Measurements from ENCODE around the gene CCM2L. TPM values are rescaled to one million over a fixed set of nuclear protein-coding genes. Genes with fewer than 3 reads are reported as not detected.

Gene CCM2L
- total RNA-seq = not detected
- total RNA-seq (2013) = not detected
- total RNA-seq = 0 to 0.12 (median 0) reads per million in 29 experiments

DNA sequence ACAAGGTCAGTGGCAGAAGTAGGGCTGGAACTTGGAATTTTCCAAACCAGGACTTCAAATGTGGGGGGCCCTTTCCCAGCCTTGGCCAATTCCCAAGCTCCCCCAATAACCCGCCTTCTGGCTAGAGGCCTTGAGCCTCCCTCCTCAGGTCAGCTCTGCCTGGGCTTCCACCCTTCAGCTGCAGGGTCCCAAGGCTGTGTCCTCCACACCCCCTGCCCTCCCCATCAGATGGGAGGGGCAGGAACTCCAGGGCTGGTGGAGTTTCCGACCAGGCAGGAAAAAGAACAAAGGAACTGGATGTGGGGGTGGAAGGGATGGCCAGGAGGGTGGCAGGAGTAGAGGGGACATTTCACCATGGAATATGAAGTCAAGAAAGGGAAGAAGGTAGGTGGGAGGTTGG lies at the start of gene CCM2L:
TSS of gene CCM2L (plus strand) at position 338 of the 400 bp plus-strand sequence. CDS start at position 355, 17 bp downstream.
- ATAC-seq (replicated peaks in 1 of 4) = no peak
- Histone ChIP-seq H3K9me3 (no peaks in the 10 kb centered on the region), H3K27me3 (replicated peaks in 1 of 2; ENCODE audit: control insufficient read depth in 2 of 2, extremely low read depth in 1 of 2, insufficient read depth in 2 of 2, low read length in 1 of 2) (peaks cover 0 to 38% of the 10 kb centered on the region in 2 experiments), H3K36me3 (ENCODE audit: control insufficient read depth in 2 of 2, extremely low read depth in 1 of 2, insufficient read depth in 1 of 2, low read length in 1 of 2) (no peaks in the 10 kb centered on the region), H3K27ac (ENCODE audit: low read length) (no peak within 1 kb of the TSS), H3K4me3 (ENCODE audit: control insufficient read depth in 1 of 2, extremely low read depth in 1 of 2, low read length in 1 of 2) (no peak within 1 kb of the TSS), H3K4me1 (ENCODE audit: control insufficient read depth in 1 of 2, extremely low read depth in 1 of 2, insufficient read depth in 2 of 2, low read length in 2 of 2) (peaks cover 0 to 3% of the 10 kb centered on the region in 2 experiments)
- ChIA-PET CTCF (no interaction called here), POLR2A (no interaction called here)
- WGBS (ENCODE audit: insufficient coverage) = 90% methylated on average over 1 of the region's 2 CpGs
- Mint-ChIP-seq H3K36me3 (no peaks in the 10 kb centered on the region), H3K4me1 (peaks cover 0 to 6% (median 3%) of the 10 kb centered on the region in 3 donors), H3K27ac (no peak within 1 kb of the TSS), H3K27me3 (peaks cover 15 to 17% of the 10 kb centered on the region in 2 donors), H3K4me3 (no peak within 1 kb of the TSS), H3K9me3 (no peaks in the 10 kb centered on the region)
- DNase-seq = no peak

GRCh38 chr20:31962761-31963160 lies 47.5 kb upstream of the CCM2L start:
- no peak for ATAC-seq (replicated peaks in 1 of 4)
- Mint-ChIP-seq H3K36me3 (no peaks in the 10 kb centered on the region), H3K4me1 (peaks cover 0 to 5% (median 3%) of the 10 kb centered on the region in 3 donors), H3K27me3 (peaks cover 46 to 65% of the 10 kb centered on the region in 2 donors), H3K27ac (no peak overlapping the region), H3K4me3 (no peak overlapping the region), H3K9me3 (no peaks in the 10 kb centered on the region)
- H3K27me3 ChIP-seq (replicated peaks in 1 of 2; ENCODE audit: control insufficient read depth in 2 of 2, extremely low read depth in 1 of 2, insufficient read depth in 2 of 2, low read length in 1 of 2) = peaks cover 0 to 53% of the 10 kb centered on the region in 2 experiments
- H3K4me1 ChIP-seq (ENCODE audit: control insufficient read depth in 1 of 2, extremely low read depth in 1 of 2, insufficient read depth in 2 of 2, low read length in 2 of 2) = peaks cover 0 to 2% of the 10 kb centered on the region in 2 experiments
- no CpG with 5 or more reads among the region's 2 CpGs for WGBS (ENCODE audit: insufficient coverage)
- ChIA-PET CTCF (interaction anchor here in 1 of 2 donors (1.2 kb wide), 1 partner anchor 10 kb away, joined by 4 read pairs; no protein-coding TSS in a partner anchor), POLR2A (no interaction called here)
- no peaks in the 10 kb centered on the region for H3K9me3 ChIP-seq
- H3K36me3 ChIP-seq (ENCODE audit: control insufficient read depth in 2 of 2, extremely low read depth in 1 of 2, insufficient read depth in 1 of 2, low read length in 1 of 2) = no peaks in the 10 kb centered on the region
- DNase-seq = no peak
- H3K4me3 ChIP-seq (ENCODE audit: control insufficient read depth in 1 of 2, extremely low read depth in 1 of 2, low read length in 1 of 2) = no peak overlapping the region
- H3K27ac ChIP-seq (ENCODE audit: low read length) = no peak overlapping the region

DNA sequence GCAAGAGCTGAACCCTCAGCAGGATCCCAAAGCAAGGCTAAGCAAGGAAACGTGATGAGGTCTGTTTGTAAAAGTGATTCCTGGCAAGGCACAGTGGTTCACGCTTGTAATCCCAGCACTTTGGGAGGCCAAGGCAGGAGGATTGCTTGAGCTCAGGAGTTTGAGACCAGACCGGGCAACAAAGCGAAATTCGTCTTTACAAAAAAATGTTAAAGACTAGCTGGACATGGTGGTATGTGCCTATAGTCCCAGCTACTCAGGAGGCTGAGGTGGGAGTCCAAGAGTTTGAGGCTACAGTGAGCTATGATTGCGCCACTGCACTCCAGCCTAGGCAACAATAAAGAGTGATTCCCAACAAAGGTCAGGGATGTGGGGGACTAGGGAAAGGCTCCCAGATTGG lies 46.3 kb upstream of the CCM2L start:
- H3K36me3 Mint-ChIP-seq = no peaks in the 10 kb centered on the region
- H3K9me3 Mint-ChIP-seq = no peaks in the 10 kb centered on the region
- Histone ChIP-seq H3K4me1 (ENCODE audit: control insufficient read depth in 1 of 2, extremely low read depth in 1 of 2, insufficient read depth in 2 of 2, low read length in 2 of 2) (peaks cover 0 to 12% of the 10 kb centered on the region in 2 experiments), H3K36me3 (ENCODE audit: control insufficient read depth in 2 of 2, extremely low read depth in 1 of 2, insufficient read depth in 1 of 2, low read length in 1 of 2) (no peaks in the 10 kb centered on the region), H3K27ac (ENCODE audit: low read length) (no peak overlapping the region), H3K9me3 (no peaks in the 10 kb centered on the region), H3K27me3 (replicated peaks in 1 of 2; ENCODE audit: control insufficient read depth in 2 of 2, extremely low read depth in 1 of 2, insufficient read depth in 2 of 2, low read length in 1 of 2) (peaks cover 0 to 57% of the 10 kb centered on the region in 2 experiments), H3K4me3 (ENCODE audit: control insufficient read depth in 1 of 2, extremely low read depth in 1 of 2, low read length in 1 of 2) (no peak overlapping the region)
- POLR2A ChIA-PET = no interaction called here
- CTCF ChIA-PET = interaction anchor here (1.2 to 1.5 kb wide), 3 partner anchors 9 to 13 kb away, joined by 4 to 5 read pairs (median 4); partner anchors contain the start of gene PDRG1 (in 1 of the 2)
- no peak overlapping the region for H3K4me3 Mint-ChIP-seq
- peaks cover 0 to 8% (median 6%) of the 10 kb centered on the region in 3 donors for H3K4me1 Mint-ChIP-seq
- DNase-seq (no peak), ATAC-seq (replicated peaks in 1 of 4) (no peak)
- 70% methylated on average over 6 of the region's 6 CpGs for WGBS (ENCODE audit: insufficient coverage)
- no peak overlapping the region for H3K27ac Mint-ChIP-seq
- peaks cover 45 to 65% of the 10 kb centered on the region in 2 donors for H3K27me3 Mint-ChIP-seq

DNA sequence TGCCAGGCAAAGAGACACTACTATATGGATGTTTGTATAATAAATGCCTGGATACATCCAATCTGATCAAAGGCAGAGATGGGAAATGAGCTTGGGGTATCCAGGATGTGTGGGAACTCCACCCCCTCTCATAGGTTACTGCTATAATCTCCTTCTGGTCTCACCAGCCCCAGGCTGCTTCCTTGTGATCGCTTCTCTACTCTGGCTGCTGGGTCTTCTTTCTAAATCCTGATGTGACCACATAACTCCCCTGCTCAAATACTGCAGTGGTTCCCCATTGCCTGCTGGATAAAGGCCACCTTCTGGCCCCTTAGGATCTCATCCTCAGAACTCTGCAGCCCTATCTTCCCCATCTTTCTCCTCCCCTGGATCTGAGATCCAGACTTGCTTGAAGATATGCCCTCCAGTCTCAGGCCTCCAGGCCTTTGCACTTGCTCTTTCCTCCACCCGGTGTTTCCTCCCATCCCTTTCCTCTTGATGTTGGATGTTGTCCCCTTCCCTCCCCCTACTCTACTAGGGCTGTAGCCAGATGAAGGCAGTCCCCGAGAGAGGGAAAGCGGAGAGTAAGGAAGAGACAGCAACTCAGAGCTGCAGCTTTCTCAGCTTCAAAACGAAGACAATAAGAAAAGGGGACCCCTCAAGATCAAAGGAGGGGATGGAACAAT lies 43.1 kb upstream of the CCM2L start:
- no peak overlapping the region for H3K27ac ChIP-seq (ENCODE audit: low read length)
- no peaks in the 10 kb centered on the region for H3K9me3 Mint-ChIP-seq
- H3K4me1 Mint-ChIP-seq = peaks cover 0 to 12% (median 6%) of the 10 kb centered on the region in 3 donors
- peaks cover 50 to 67% of the 10 kb centered on the region in 2 donors for H3K27me3 Mint-ChIP-seq
- H3K36me3 Mint-ChIP-seq = no peaks in the 10 kb centered on the region
- peaks cover 0 to 12% of the 10 kb centered on the region in 2 experiments for H3K4me1 ChIP-seq (ENCODE audit: control insufficient read depth in 1 of 2, extremely low read depth in 1 of 2, insufficient read depth in 2 of 2, low read length in 2 of 2)
- H3K27me3 ChIP-seq (replicated peaks in 1 of 2; ENCODE audit: control insufficient read depth in 2 of 2, extremely low read depth in 1 of 2, insufficient read depth in 2 of 2, low read length in 1 of 2) = peaks cover 2 to 51% of the 10 kb centered on the region in 2 experiments
- no peaks in the 10 kb centered on the region for H3K9me3 ChIP-seq
- H3K36me3 ChIP-seq (ENCODE audit: control insufficient read depth in 2 of 2, extremely low read depth in 1 of 2, insufficient read depth in 1 of 2, low read length in 1 of 2) = no peaks in the 10 kb centered on the region
- 25% methylated on average over 1 of the region's 5 CpGs for WGBS (ENCODE audit: insufficient coverage)
- H3K4me3 ChIP-seq (ENCODE audit: control insufficient read depth in 1 of 2, extremely low read depth in 1 of 2, low read length in 1 of 2) = no peak overlapping the region
- DNase-seq = no peak
- peak overlapping the region in 1 of 2 donors; percentile 55 for H3K27ac Mint-ChIP-seq
- peak overlapping the region; percentile 43 to 82 (median 46) for H3K4me3 Mint-ChIP-seq
- POLR2A ChIA-PET = no interaction called here
- CTCF ChIA-PET = interaction anchor here in 1 of 2 donors (1.2 kb wide), 1 partner anchor 15 kb away, joined by 5 read pairs; the partner anchor contains the start of gene PDRG1
- ATAC-seq (replicated peaks in 1 of 4) = no peak

- no peaks in the 10 kb centered on the region for H3K9me3 Mint-ChIP-seq
- no peak within 1 kb of the TSS for H3K27ac ChIP-seq (ENCODE audit: low read length)
- H3K36me3 ChIP-seq (ENCODE audit: control insufficient read depth in 2 of 2, extremely low read depth in 1 of 2, insufficient read depth in 1 of 2, low read length in 1 of 2) = no peaks in the 10 kb centered on the region
- H3K4me1 ChIP-seq (ENCODE audit: control insufficient read depth in 1 of 2, extremely low read depth in 1 of 2, insufficient read depth in 2 of 2, low read length in 2 of 2) = peaks cover 0 to 12% of the 10 kb centered on the region in 2 experiments
- H3K9me3 ChIP-seq = no peaks in the 10 kb centered on the region
- peaks cover 0 to 12% (median 6%) of the 10 kb centered on the region in 3 donors for H3K4me1 Mint-ChIP-seq
- peak within 1 kb of the TSS in 1 of 2 donors; percentile 10 for H3K4me3 ChIP-seq (ENCODE audit: control insufficient read depth in 1 of 2, extremely low read depth in 1 of 2, low read length in 1 of 2)
- H3K27me3 ChIP-seq (replicated peaks in 1 of 2; ENCODE audit: control insufficient read depth in 2 of 2, extremely low read depth in 1 of 2, insufficient read depth in 2 of 2, low read length in 1 of 2) = peaks cover 2 to 49% of the 10 kb centered on the region in 2 experiments
- 3% methylated on average over 30 of the region's 38 CpGs for WGBS (ENCODE audit: insufficient coverage)
- peaks cover 47 to 69% of the 10 kb centered on the region in 2 donors for H3K27me3 Mint-ChIP-seq
- CTCF ChIA-PET = interaction anchor here (0.6 to 1.2 kb wide), 2 partner anchors 14 to 16 kb away, joined by 4 to 5 read pairs; partner anchors contain the start of gene PDRG1 (in 1 of the 2)
- peak within 1 kb of the TSS in 1 of 2 donors; percentile 55 for H3K27ac Mint-ChIP-seq
- DNase-seq (peak in 5 of 35 experiments; percentile 0 to 16 (median 10)), ATAC-seq (replicated peaks in 1 of 4) (peak; percentile 41 to 48 (median 46))
- H3K4me3 Mint-ChIP-seq = peak within 1 kb of the TSS; percentile 75 to 82 (median 82)
- H3K36me3 Mint-ChIP-seq = no peaks in the 10 kb centered on the region
- POLR2A ChIA-PET = interaction anchor here in 1 of 2 donors (1.2 kb wide), 1 partner anchor 14 kb away, joined by 8 read pairs; no protein-coding TSS in a partner anchor
Measured at GRCh38 chr20:31967830-31968249, 42.4 kb upstream of the CCM2L start, which contains the start of gene XKR7. Gene XKR7 (plus strand): TSS chr20:31968151. CDS start chr20:31968176, 25 bp downstream.

Measured in T-cell (primary cell).